Stimulated activated CD8-positive, alpha-beta memory T cell treated with anti-CD3 and anti-CD28 coated beads, Interleukin-2, amount 100 ng/mL, for 1 hour (primary cell): ENCODE results near the gene SCIMP.
"Not testable (repeated sequence)": the region's sequence is repeated elsewhere in the genome, so short reads cannot be mapped to it uniquely, and the experiment has no call there.

Experiments
- DNase-seq, 2 donors: peaks; one replicate each; pipeline ENCODE4 v3.0.0-alpha.2; 2020; ENCODE audit warnings: low read depth in 2 of 2

SCIMP gene

GRCh38 chr17:5237541-5238016 lies 2.9 kb upstream of the SCIMP start:
- peak; percentile 19 to 34 for DNase-seq

DNA sequence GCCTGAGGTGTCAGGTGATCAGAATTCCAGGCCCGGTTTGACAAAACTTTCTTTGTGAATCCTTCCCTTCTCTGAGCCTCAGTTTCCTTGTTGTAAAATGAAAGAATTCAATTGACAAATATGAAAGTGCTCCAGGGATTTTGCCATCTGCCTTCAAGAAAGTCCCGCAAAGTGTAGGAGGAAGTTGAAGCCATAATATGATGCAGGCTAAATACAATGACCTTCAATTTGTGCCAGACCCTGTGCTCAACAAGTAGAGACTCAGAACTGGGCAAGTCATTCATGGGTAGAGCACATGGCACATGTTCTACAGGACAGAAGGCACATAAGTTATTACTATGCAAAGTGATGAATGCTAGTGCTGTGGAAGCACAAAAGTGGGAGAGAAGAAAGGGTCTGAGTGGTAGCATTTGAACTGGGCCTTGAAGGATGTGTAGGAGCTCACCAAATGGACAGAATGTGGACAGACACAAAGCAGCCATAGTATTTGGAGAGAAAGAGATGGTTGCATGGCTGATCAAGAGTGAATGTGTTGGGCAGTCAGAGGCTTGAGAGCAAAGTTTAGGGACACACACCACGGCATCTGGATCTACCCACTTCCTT lies 2.4 kb upstream of the SCIMP start:
- no peak for DNase-seq

DNA sequence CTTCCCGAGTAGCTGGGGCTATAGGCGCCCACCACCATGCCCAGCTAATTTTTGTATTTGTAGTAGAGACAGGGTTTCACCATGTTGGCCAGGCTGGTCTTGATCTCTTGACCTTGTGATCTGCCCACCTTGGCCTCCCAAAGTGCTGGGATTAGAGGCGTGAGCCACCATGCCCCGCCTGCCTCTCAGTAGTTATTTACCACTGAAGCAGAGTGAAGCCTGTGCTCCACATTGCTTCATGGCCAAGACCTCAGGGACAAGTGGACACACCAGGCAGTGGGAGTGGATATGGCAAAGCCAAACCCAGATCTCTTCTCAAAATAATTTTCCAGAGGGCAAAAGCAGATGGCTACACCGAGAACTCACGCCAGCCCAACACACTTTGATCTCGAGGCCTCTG lies 1.2 kb downstream of the SCIMP start:
- DNase-seq: not testable (repeated sequence)

GRCh38 chr17:5226940-5227878 lies 7.5 kb downstream of the SCIMP start:
- peak in 1 of 2 donors; percentile 29 for DNase-seq

DNA sequence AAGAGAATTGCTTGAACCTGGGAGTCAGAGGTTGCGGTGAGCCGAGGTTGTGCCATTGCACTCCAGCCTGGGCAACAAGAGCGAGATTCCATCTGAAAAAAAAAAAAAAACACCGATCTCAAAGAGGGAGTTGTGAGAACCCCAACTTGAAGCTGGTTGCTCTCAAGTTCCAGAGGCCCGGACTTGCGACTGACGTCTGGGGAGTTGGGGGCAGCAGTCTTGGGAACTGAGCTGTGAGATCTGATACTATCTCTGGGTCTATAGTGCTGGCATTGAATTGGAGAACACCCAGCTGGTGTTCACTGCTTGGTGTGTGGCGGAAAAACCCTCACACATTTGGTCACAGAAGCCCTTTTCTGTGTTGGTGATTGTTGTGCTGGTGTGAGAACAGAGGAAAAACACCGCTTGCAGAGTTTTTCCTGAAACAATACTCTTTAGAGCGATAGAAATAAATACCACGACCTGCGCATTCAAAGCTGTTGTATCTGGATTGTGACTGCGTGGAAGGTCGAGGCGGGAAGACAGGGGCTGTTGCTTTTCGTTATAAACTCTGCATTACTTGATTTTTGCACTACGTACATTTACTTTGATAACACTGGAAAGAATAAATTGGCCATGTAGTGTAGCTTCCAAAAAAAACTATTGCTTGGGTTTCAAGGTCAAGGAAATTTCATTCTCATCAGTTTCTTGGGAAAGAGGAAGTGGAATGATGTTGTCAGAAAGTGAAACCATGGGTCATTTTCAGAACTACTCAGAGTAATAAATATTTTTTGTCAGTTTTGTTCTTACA lies 8.8 kb downstream of the SCIMP start:
- no peak for DNase-seq

DNA sequence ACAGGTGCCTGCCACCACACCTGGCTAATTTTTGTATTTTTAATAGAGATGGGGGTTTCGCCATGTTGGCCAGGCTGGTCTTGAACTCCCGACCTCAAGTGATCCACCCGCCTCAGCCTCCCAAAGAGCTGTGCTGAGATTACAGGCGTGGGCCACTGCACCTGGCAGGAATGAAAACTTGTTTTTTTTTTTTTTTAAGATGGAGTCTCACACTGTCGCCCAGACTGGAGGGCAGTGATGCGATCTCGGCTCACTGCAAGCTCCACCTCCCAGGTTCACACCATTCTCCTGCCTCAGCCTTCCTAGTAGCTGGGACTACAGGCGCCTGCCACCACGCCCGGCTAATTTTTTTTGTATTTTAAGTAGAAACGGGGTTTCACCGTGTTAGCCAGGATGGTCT lies 12.7 kb downstream of the SCIMP start:
- DNase-seq: not testable (repeated sequence)

GRCh38 chr17:5220074-5220473 lies 14.6 kb downstream of the SCIMP start:
- DNase-seq: no peak

GRCh38 chr17:5219536-5219935 lies 15.1 kb downstream of the SCIMP start:
- DNase-seq: no peak

- DNase-seq: not testable (repeated sequence)
These were observed 17.1 kb downstream of the SCIMP start for GRCh38 chr17:5217562-5217961.

DNA sequence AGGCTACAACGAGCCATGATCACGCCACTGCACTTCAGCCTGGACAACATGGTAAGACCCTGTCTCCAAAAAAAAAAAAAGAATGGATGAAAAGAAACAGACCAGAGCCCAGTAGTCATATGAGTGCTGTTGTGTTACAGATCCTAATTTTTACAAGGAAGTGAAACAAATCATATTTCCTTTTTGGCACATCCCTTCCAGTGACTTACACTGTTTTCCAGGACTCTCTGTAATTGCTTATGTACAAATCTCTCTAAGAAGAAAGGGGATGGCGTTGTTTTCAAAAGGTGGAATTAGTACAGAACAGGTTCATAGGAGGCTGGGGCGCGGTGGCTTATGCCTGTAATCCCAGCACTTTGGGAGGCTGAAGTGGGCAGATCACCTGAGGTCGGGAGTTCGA lies 23.2 kb downstream of the SCIMP start:
- DNase-seq: no peak

DNA sequence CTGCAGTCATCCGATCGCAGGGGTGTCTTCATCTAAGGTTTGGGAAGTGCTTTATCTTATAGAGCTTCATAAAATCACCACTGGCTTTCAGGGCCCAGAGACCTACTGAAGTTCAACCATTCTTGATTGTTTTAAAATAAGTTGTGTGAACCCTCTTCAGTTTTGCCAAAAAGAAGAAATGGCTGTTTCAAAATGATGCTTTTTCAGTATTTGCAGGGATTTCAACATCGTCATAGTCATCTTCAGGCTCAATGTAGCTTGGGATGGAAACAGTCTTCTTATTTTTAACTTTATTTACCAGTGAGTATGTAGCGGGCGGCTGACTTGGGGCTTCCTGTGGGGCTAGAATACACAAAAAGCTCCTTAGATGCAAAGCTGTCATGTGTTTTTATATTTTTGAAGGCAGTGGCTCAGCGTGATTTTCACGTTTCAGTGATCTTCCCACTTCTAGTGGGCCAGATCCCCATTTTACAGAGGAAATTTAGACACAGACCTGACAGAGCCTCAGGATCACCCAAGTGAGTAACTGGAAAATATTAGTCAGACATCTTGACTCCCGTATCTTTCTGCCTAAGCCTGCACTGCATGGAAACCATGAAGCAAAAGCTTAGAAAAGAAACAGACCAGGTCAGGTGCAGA lies 23.9 kb downstream of the SCIMP start:
- DNase-seq: no peak

DNA sequence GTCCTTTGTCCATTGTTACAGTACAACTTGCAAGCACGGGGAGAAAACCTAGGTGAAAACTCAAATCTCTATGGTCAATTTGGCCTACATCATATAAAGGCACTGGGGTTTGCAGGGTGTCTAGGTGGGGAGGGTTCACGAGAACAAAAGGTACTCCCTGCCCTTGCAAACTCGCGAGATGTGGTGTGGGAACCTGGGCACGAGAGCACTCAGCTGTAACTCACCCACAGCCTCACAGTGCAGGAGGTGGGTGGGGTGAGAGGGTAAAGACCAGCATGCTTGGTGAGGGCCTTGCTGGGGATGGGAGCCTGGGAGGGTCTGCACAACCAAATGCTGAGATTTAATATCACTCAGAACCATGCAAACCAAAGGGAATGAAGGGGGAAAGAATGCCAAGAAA lies 24.6 kb downstream of the SCIMP start:
- DNase-seq: no peak

- no peak for DNase-seq
These were observed 25.3 kb downstream of the SCIMP start for GRCh38 chr17:5209396-5209795.

DNA sequence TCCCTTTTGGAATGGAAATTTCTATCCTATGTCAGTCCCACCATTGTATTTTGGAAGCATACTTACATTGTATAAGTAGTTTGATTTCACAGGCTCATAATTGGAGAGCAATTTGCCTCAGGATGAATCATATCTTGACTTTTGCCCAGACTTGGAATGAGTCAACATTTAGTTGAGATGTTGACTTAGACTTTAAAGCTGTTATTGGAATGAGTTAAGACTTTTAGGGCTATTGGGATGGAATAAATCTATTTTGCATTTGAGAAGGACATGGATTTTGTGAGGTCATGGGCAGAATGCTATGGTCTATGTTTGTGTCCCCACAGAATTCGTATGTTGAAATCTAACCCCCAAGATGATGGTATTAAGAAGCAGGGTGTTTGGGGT lies 30.8 kb downstream of the SCIMP start:
- no peak for DNase-seq

GRCh38 chr17:5203178-5203907 lies 31.3 kb downstream of the SCIMP start:
- no peak for DNase-seq

GRCh38 chr17:5201011-5201410 lies 33.6 kb downstream of the SCIMP start:
- no peak for DNase-seq

DNA sequence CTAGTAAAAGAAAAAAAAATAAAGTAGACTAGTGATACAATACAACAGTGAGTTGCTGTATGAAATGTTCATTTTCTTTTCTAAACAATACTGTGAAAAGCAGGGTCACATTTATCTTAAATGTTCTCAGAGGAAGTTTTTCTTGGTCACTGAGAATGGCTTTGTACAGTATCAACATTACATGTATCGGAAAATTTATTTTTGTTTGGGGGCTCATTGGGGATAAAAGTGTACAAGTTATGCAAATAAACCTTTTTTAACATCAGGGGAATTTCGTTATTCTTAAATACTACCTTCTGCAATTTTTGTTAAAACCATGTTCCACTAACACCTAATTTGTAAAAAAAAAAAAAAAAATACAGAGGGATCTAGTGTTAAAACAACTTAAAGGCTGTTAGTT lies 34.3 kb downstream of the SCIMP start:
- no peak for DNase-seq

DNA sequence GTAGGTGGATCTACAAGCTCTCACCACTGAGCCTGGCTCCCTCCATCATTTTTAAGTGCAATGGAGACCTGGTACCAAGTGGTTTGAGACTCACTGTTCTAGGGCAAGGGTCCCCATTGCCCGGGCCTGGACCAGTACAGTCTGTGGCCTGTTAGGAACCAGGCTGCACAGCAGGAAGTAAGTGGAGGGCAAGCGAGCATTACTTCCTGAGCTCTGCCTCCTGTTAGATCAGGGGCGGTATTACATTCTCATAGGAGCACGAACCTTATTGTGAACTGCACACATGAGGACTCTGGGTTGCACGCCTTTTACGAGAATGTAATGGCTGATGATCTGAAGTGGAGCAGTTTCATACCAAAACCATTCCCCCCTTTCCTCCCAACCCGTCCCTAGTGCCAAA lies 36.2 kb downstream of the SCIMP start:
- DNase-seq: no peak

- no peak for DNase-seq
These were observed 40.3 kb downstream of the SCIMP start for GRCh38 chr17:5194346-5194745.

DNA sequence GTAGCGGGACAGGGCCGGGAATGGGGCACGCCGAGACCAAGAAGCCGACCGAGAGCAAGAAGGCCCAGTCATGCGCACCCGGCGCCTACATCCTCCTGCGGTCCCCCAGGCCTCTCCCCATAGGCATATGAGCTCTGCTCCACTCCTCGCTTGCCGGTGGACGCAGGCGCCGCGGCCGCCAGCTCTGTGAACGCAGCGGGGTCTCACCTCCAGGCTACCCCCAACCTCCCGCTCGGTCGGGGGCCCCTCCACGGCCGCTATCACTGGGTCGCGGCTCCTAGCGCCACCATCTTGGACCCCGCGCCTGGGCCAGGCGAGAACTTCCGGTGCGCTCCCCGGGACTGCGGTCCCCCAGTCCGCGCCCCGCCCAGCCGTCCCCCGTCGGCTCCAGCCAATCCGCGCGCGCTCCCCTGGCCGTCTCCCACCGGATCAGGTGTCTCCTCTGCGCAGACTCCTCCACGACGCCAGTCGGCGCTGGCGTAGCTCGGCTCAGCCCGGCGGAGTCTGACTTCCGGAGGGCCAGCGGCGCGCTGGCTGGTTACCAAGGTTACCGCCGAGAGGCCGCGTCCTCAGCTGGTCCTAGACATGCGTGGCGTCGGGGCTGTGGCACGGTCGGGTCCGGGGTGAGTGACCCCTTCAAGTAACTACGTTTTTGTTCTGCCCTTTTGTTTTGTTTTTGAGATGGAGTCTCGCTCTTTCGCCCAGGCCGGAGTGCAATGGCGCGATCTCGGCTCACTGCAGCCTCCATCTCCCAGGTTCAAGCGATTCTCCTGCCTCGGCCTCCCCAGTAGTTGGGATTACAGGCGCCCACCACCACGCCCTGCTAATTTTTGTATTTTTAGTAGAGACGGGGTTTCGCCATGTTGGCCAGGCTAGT lies 42.9 kb downstream of the SCIMP start, which contains the start of gene ZNF594:
Gene ZNF594 (minus strand): TSS at position 328 of the 877 bp plus-strand sequence. CDS start 7,612 bp downstream, outside the sequence.
- peak; percentile 95 to 96 for DNase-seq
